Measurements from ENCODE around the gene MFN2. TPM values are rescaled to one million over a fixed set of nuclear protein-coding genes. Genes with fewer than 3 reads are reported as not detected.

The MFN2 gene
- 72.2 and 81.6 TPM in 2 replicates for total RNA-seq

GRCh38 chr1:11979851-11980675, at the start of gene MFN2:
Gene MFN2, plus strand, starts transcription at chr1:11980444. Its CDS starts 8,725 bp downstream, at chr1:11989169.

GRCh38 chr1:11934302-11935056, 45.8 kb upstream of the MFN2 start, which contains the start of gene PLOD1:
Gene PLOD1, plus strand, starts transcription at chr1:11934717. Its CDS starts 63 bp downstream, at chr1:11934780.

Small RNAs within 50 kb of the gene (small RNA-seq; reads per million reads assigned to genes)
- gene AL096840.1: not detected
- gene MIR6729: 0.21 reads per million
- not detected for gene RF00019
- not detected for gene RN7SL649P

Other genes starting within 250 kb of the MFN2 start
- 42.9 and 50.6 TPM in 2 replicates for gene AGTRAP, start 244.3 kb upstream of the MFN2 start, total RNA-seq
- not detected in 2 replicates for gene C1orf167, start 218.3 kb upstream of the MFN2 start, total RNA-seq
- 21.2 and 23.4 TPM in 2 replicates for gene MTHFR, start 174.5 kb upstream of the MFN2 start, total RNA-seq
- 10.5 and 16.6 TPM in 2 replicates for gene CLCN6, start 174.3 kb upstream of the MFN2 start, total RNA-seq
- not detected in 2 replicates for gene NPPA, start 132.7 kb upstream of the MFN2 start, total RNA-seq
- not detected in 2 replicates for gene NPPB, start 121.5 kb upstream of the MFN2 start, total RNA-seq
- 84.7 and 104 TPM in 2 replicates for gene KIAA2013, start 54.0 kb upstream of the MFN2 start, total RNA-seq
- gene PLOD1, start 45.7 kb upstream of the MFN2 start, total RNA-seq: 369 and 460 TPM in 2 replicates
- 29.1 and 34.3 TPM in 2 replicates for gene MIIP, start 39.1 kb downstream of the MFN2 start, total RNA-seq
- gene TNFRSF8, start 82.9 kb downstream of the MFN2 start, total RNA-seq: 0.19 TPM in 1 of 2 replicates, not detected in the other
- 38.6 and 40.5 TPM in 2 replicates for gene TNFRSF1B, start 186.5 kb downstream of the MFN2 start, total RNA-seq
- gene VPS13D, start 249.6 kb downstream of the MFN2 start, total RNA-seq: 36.4 and 37.9 TPM in 2 replicates

Data from vein endothelial cell (primary cell).